H1 (cell line): ENCODE data around the gene DCAF17. TPM values are rescaled to one million over a fixed set of nuclear protein-coding genes. Genes with fewer than 3 reads are reported as not detected.

Experiments
- CTCF ChIA-PET: fragments of 300-600 bp; sonication (Branson Sonifier 250); formaldehyde crosslinking; loops from one replicate; lab custom pipeline; 2021; ENCODE audit not compliant: partially characterized antibody; lab: Charles Lee
- POLR2A ChIA-PET: fragments of 300-600 bp; sonication (Branson Sonifier 250); formaldehyde crosslinking; loops from one replicate; lab custom pipeline; 2021; ENCODE audit warnings: inconsistent platforms; ENCODE audit not compliant: partially characterized antibody; lab: Charles Lee
- DNase-seq, 2 experiments: peaks; one replicate each; pipeline versions ENCODE4 v3.0.0 to v3.0.0-alpha.2; 2010 to 2022; ENCODE audit warnings: low spot score in 2 of 2, low read depth in 1 of 2, mixed read lengths in 1 of 2
- FAIRE-seq: peaks from 2 replicates; lab custom pipeline; 2011; peaks lifted over from hg19 to GRCh38; lab: Jason Lieb, UNC
- H2AFZ ChIP-seq: 2 replicates; pipeline ENCODE4 v1.8.1; 2012; ENCODE audit warnings: low read length, inconsistent platforms
- H2AK5ac ChIP-seq: 2 replicates; pipeline ENCODE4 v1.6.1; 2013; ENCODE audit warnings: low read depth, low read length
- H2BK120ac ChIP-seq: replicated peaks from 2 replicates; pipeline ENCODE3; 2013; ENCODE audit warnings: low read depth, low read length, inconsistent platforms
- H2BK12ac ChIP-seq: 2 replicates; pipeline ENCODE4 v1.6.1; 2013; ENCODE audit warnings: low read depth, low read length
- H2BK15ac ChIP-seq: 2 replicates; pipeline ENCODE4 v1.6.1; 2013; ENCODE audit warnings: low read length
- H2BK20ac ChIP-seq: 2 replicates; pipeline ENCODE4 v1.6.1; 2013; ENCODE audit warnings: low read length
- H2BK5ac ChIP-seq: 2 replicates; pipeline ENCODE4 v1.6.1; 2013; ENCODE audit warnings: low read depth, low read length
- H3K14ac ChIP-seq: 2 replicates; pipeline ENCODE4 v1.6.1; 2013; ENCODE audit warnings: inconsistent platforms; ENCODE audit not compliant: insufficient read length
- H3K18ac ChIP-seq: 2 replicates; pipeline ENCODE4 v1.6.1; 2013; ENCODE audit warnings: low read length; ENCODE audit errors: extremely low read depth
- H3K23ac ChIP-seq: 2 replicates; pipeline ENCODE4 v1.6.1; 2013; ENCODE audit warnings: inconsistent platforms; ENCODE audit not compliant: insufficient read length
- H3K23me2 ChIP-seq: 2 replicates; pipeline ENCODE4 v1.6.1; 2013; ENCODE audit warnings: low read depth, low read length
- H3K27ac ChIP-seq: 2 replicates; pipeline ENCODE4 v1.6.1; 2011; ENCODE audit warnings: low read depth, low read length, inconsistent platforms
- H3K27me3 ChIP-seq, 4 experiments: replicated peaks in 1 of 4; 1 replicate in 1 of 4; 2 replicates in 3 of 4; pipeline versions ENCODE4 v1.6.1 to v1.8.1; 2011 to 2013; ENCODE audit warnings: low read length in 3 of 4, mild to moderate bottlenecking in 3 of 4, inconsistent platforms in 2 of 4, mixed read lengths in 2 of 4, moderate library complexity in 1 of 4; ENCODE audit not compliant: control insufficient read depth in 3 of 4, insufficient read depth in 3 of 4; ENCODE audit errors: extremely low read depth in 1 of 4
- H3K36me3 ChIP-seq, 4 experiments: 2 replicates each; pipeline versions ENCODE4 v1.6.1 to v1.8.1; 2011 to 2013; ENCODE audit warnings: mild to moderate bottlenecking in 4 of 4, low read length in 3 of 4, moderate library complexity in 2 of 4, control low read depth in 1 of 4, inconsistent platforms in 1 of 4; ENCODE audit not compliant: insufficient read depth in 4 of 4, control insufficient read depth in 2 of 4
- H3K4ac ChIP-seq: replicated peaks from 2 replicates; pipeline ENCODE3; 2013; ENCODE audit warnings: low read length, low read depth, mixed read lengths, inconsistent platforms; ENCODE audit not compliant: insufficient read length
- H3K4me1 ChIP-seq, 4 experiments: replicated peaks in 1 of 4; 1 replicate in 1 of 4; 2 replicates in 3 of 4; pipeline versions ENCODE4 v1.6.1 to v1.8.1; 2011 to 2013; ENCODE audit warnings: low read length in 3 of 4, inconsistent platforms in 2 of 4, mixed read lengths in 1 of 4; ENCODE audit not compliant: insufficient read depth in 4 of 4, control insufficient read depth in 3 of 4
- H3K4me2 ChIP-seq, 2 experiments: 2 replicates each; pipeline versions ENCODE4 v1.6.1 to v1.8.1; 2011 to 2013; ENCODE audit warnings: low read depth in 2 of 2, low read length in 2 of 2, control low read depth in 1 of 2, inconsistent platforms in 1 of 2, mild to moderate bottlenecking in 1 of 2; ENCODE audit not compliant: insufficient read depth in 1 of 2
- H3K4me3 ChIP-seq, 4 experiments: fragments of 200-600, 300-600 bp in 1 of 4; sonication (generic), shearing (Covaris generic), sonication (Bioruptor Twin) in 1 of 4; 2 replicates each; pipeline versions ENCODE4 v1.5.1 to v1.8.1; 2011 to 2016; ENCODE audit warnings: low read length in 4 of 4, low read depth in 3 of 4, control low read depth in 2 of 4, inconsistent platforms in 2 of 4, mild to moderate bottlenecking in 2 of 4, mixed read lengths in 1 of 4, moderate library complexity in 1 of 4; ENCODE audit not compliant: insufficient read depth in 2 of 4; ENCODE audit errors: extremely low read depth in 1 of 4
- H3K56ac ChIP-seq: replicated peaks from 2 replicates; pipeline ENCODE3; 2013; ENCODE audit warnings: low read depth, mild to moderate bottlenecking, mixed read lengths, low read length, inconsistent platforms; ENCODE audit not compliant: insufficient read length
- H3K79me1 ChIP-seq: 2 replicates; pipeline ENCODE4 v1.6.1; 2013; ENCODE audit warnings: low read depth, low read length, control low read depth
- H3K79me2 ChIP-seq, 2 experiments: 2 replicates each; pipeline versions ENCODE4 v1.6.1 to v1.8.1; 2012 to 2013; ENCODE audit warnings: low read length in 2 of 2, mild to moderate bottlenecking in 2 of 2, inconsistent platforms in 1 of 2; ENCODE audit not compliant: insufficient read depth in 2 of 2, control insufficient read depth in 1 of 2
- H3K9ac ChIP-seq, 4 experiments: replicated peaks in 1 of 4; 1 replicate in 1 of 4; 2 replicates in 3 of 4; pipeline versions ENCODE4 v1.6.1 to v1.8.1; 2011 to 2013; ENCODE audit warnings: low read depth in 3 of 4, low read length in 3 of 4, control low read depth in 2 of 4, mild to moderate bottlenecking in 2 of 4, moderate library complexity in 2 of 4, inconsistent platforms in 1 of 4; ENCODE audit errors: extremely low read depth in 1 of 4
- H3K9me3 ChIP-seq, 2 experiments: 2 replicates each; pipeline versions ENCODE4 v1.6.1 to v1.8.1; 2012 to 2013; ENCODE audit warnings: mild to moderate bottlenecking in 2 of 2, moderate library complexity in 2 of 2, control low read depth in 1 of 2, inconsistent platforms in 1 of 2, low read depth in 1 of 2, low read length in 1 of 2, mixed read lengths in 1 of 2; ENCODE audit not compliant: insufficient read depth in 2 of 2
- H4K20me1 ChIP-seq, 2 experiments: replicated peaks in 1 of 2; 2 replicates each; pipeline versions ENCODE3 to v1.8.1; 2011 to 2013; ENCODE audit warnings: inconsistent platforms in 2 of 2, low read length in 2 of 2, mild to moderate bottlenecking in 1 of 2; ENCODE audit not compliant: insufficient read depth in 2 of 2, control insufficient read depth in 1 of 2
- H4K5ac ChIP-seq: 2 replicates; pipeline ENCODE4 v1.6.1; 2013; ENCODE audit warnings: low read length, low read depth, mixed read lengths, inconsistent platforms; ENCODE audit not compliant: insufficient read length
- H4K8ac ChIP-seq: 2 replicates; pipeline ENCODE4 v1.8.0; 2013; ENCODE audit warnings: mild to moderate bottlenecking, moderate library complexity, low read length, inconsistent platforms; ENCODE audit not compliant: insufficient read depth; ENCODE audit errors: extremely low read depth
- H4K91ac ChIP-seq: replicated peaks from 2 replicates; pipeline ENCODE3; 2013; ENCODE audit warnings: low read length, mixed read lengths, inconsistent platforms; ENCODE audit not compliant: insufficient read length
- KDM4A ChIP-seq: IDR thresholded peaks from one replicate; pipeline ENCODE4 v1.7.1; 2012; ENCODE audit warnings: low read depth, mild to moderate bottlenecking, moderate library complexity, low read length, inconsistent platforms; ENCODE audit not compliant: severe bottlenecking
- POLR2A ChIP-seq, 2 experiments: IDR thresholded peaks; 1 replicate in 1 of 2; 2 replicates in 1 of 2; pipeline ENCODE4 v1.6.1; 2011; ENCODE audit warnings: low read depth in 2 of 2, low read length in 2 of 2, mild to moderate bottlenecking in 2 of 2; ENCODE audit errors: control extremely low read depth in 1 of 2
- SAP30 ChIP-seq: fragments of 300-600 bp; sonication (generic); IDR thresholded peaks from 2 replicates; pipeline ENCODE4 v1.7.1; 2012; ENCODE audit warnings: low read length, moderate library complexity, mild to moderate bottlenecking, inconsistent platforms; ENCODE audit not compliant: insufficient read depth, insufficient replicate concordance
- TBP ChIP-seq: IDR thresholded peaks from 2 replicates; pipeline ENCODE4 v1.6.1; 2011; ENCODE audit warnings: low read depth, low read length, improper control_type of control experiment
- ZNF274 ChIP-seq: IDR thresholded peaks from 2 replicates; pipeline ENCODE4 v1.7.0; 2012; ENCODE audit warnings: low read length, borderline replicate concordance; ENCODE audit errors: extremely low read depth
- WGBS, 2 experiments: shearing (Covaris generic) in 1 of 2; methylation state at CpG; one replicate each; pipeline versions ENCODE4 v1.1.6 to v1.1.7; 2013 to 2015; ENCODE audit warnings: low lambda C conversion rate in 2 of 2, mixed read lengths in 2 of 2, inconsistent platforms in 1 of 2, low coverage in 1 of 2, missing lambda C conversion rate in 1 of 2; ENCODE audit not compliant: insufficient replicate concordance in 2 of 2, insufficient coverage in 1 of 2, insufficient read length in 1 of 2; ENCODE audit errors: extremely low coverage in 1 of 2, missing lambda C conversion rate in 1 of 2; 5-methylcytosine and 5-hydroxymethylcytosine counted together
- polyA plus RNA-seq, 7 experiments: library from polyadenylated mRNA; depleted of rRNA in 3 of 7; stranded (reverse) in 5 of 7; unstranded in 2 of 7; fragments of >200 nt in 5 of 7; fragments of 200-250 nt in 2 of 7; gene quantifications; 1 replicate in 5 of 7; 2 replicates in 1 of 7; 4 replicates in 1 of 7; pipeline versions ENCODE4 v1.2.1 to v1.2.3, GENCODE V29; 2011 to 2013; ENCODE audit warnings: missing spikeins in 2 of 7, mixed read lengths in 2 of 7
- total RNA-seq: library from RNA; stranded (reverse); fragmentation: NEBNext Ultra II Directional; extraction: Animal tissue kit (Norgen Biotek cat#: 25700); gene quantifications from 2 replicates; pipeline ENCODE4 v1.2.1, GENCODE V29; 2021
- TF ChIP-seq, protein P1 (sequence below): IDR thresholded peaks from 2 replicates; pipeline ENCODE4 v1.6.1; 2012; ENCODE audit warnings: inconsistent platforms

The DCAF17 gene
- total and polyA plus RNA-seq, 2 of the 8 experiments (the other 6 are each of a cell fraction or from before 2014, with no cell fraction given): 10.7 to 30.0 TPM

DNA sequence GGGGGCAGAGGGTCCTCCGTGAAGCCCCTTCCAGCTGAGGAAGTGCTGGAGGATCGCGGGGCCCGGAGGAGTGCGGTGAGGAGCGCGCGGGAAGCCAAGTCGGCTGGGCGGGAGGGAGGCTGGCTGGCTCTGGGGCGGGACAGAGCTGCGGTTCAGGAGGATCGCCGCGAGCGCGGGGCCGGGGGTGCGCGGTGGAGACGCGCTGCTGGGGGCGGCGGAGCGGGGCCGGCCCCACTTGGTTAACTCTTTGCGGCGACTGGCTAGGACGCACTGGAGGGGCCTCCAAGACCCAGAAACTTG, 88.7 kb downstream of the DCAF17 start:
- FAIRE-seq: no peak
- TF ChIP-seq, protein P1, sequence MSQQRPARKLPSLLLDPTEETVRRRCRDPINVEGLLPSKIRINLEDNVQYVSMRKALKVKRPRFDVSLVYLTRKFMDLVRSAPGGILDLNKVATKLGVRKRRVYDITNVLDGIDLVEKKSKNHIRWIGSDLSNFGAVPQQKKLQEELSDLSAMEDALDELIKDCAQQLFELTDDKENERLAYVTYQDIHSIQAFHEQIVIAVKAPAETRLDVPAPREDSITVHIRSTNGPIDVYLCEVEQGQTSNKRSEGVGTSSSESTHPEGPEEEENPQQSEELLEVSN: peak; percentile 19; the same call in 1 of the 2 replicates
- TF ChIP-seq KDM4A (peak; percentile 22), TBP (0 out of 2 replicates have a peak, but pooled peaks have one; percentile 5), ZNF274 (no peak), POLR2A (IDR thresholded peaks at IDR 0.05; ENCODE audit: control extremely low read depth in 1 of 2, low read depth in 2 of 2, low read length in 2 of 2) (peak in 1 of 2 experiments; percentile 19; a peak in 2 of 3 replicates), SAP30 (no peak)
- CTCF ChIA-PET: interaction anchor here (1.3 to 1.8 kb wide), 3 partner anchors 10 to 556 kb away, joined by 3 to 6 read pairs (median 4); no protein-coding TSS in a partner anchor

More for the DNA sequence above, 88.7 kb downstream of the DCAF17 start:
- Histone ChIP-seq H2AK5ac (no peak overlapping the region), H2BK5ac (peak overlapping the region; percentile 84; the same call in 1 of the 2 replicates), H3K14ac (no peak overlapping the region), H3K56ac (peak overlapping the region; percentile 48), H3K4me1 (peaks cover 7 to 21% (median 12%) of the 10 kb centered on the region in 4 experiments; a peak in 5 of 7 replicates), H4K5ac (no peak overlapping the region), H2AFZ (no peak overlapping the region; the same call in 1 of the 2 replicates), H2BK120ac (no peak overlapping the region), H3K79me2 (peaks cover 0 to 30% of the 10 kb centered on the region in 2 experiments; a peak in 3 of 4 replicates), H3K27me3 (no peaks in the 10 kb centered on the region), H3K27ac (peak overlapping the region; percentile 65), H3K9ac (peak overlapping the region; percentile 71 to 82 (median 82)), H4K91ac (peak overlapping the region; percentile 88), H2BK12ac (0 out of 2 replicates have a peak overlapping the region, but pooled peaks have one; percentile 77), H2BK15ac (no peak overlapping the region), H3K36me3 (no peaks in the 10 kb centered on the region), H3K79me1 (no peaks in the 10 kb centered on the region), H3K23me2 (peaks cover 16% of the 10 kb centered on the region), H3K4ac (peak overlapping the region; percentile 71), H3K18ac (peak overlapping the region; percentile 96; the same call in 1 of the 2 replicates), H4K8ac (peak overlapping the region; percentile 53; the same call in 1 of the 2 replicates), H4K20me1 (peaks cover 0 to 2% of the 10 kb centered on the region in 2 experiments), H3K23ac (no peak overlapping the region), H2BK20ac (no peak overlapping the region), H3K4me2 (peak overlapping the region; percentile 89 to 99), H3K9me3 (no peaks in the 10 kb centered on the region), H3K4me3 (peak overlapping the region; percentile 73 to 96 (median 84))
- no peak for DNase-seq
- POLR2A ChIA-PET: interaction anchor here (1.0 to 4.5 kb wide), 15 partner anchors 9 to 553 kb away, joined by 3 to 32 read pairs (median 4); no protein-coding TSS in a partner anchor
- WGBS, 2 experiments: 10% methylated on average over 2 of the region's 29 CpGs; no CpG with 5 or more reads in 1 of the 2 experiments
